GM23338 (cell line): Measurements from ENCODE around the gene FREY1. TPM values are rescaled to one million over a fixed set of nuclear protein-coding genes. Genes with fewer than 3 reads are reported as not detected.

Experiments used
- ATAC-seq: fragments of 200-7000 bp; cut with Tn5 transposase; 3 replicates; pipeline ENCODE4 v1.9.1; 2020
- DNase-seq: peaks from one replicate; pipeline ENCODE4 v3.0.0-alpha.2; 2015; ENCODE audit warnings: low spot score
- H2AFZ ChIP-seq: fragments of 200-600 bp; sonication (generic); 2 replicates; pipeline ENCODE4 v1.8.0; 2016; ENCODE audit warnings: antibody characterized with exemption, mild to moderate bottlenecking, moderate library complexity
- H3F3A ChIP-seq: fragments of 200-600 bp; sonication (generic); replicated peaks from 2 replicates; pipeline ENCODE4 v1.8.0; 2017; ENCODE audit warnings: antibody characterized with exemption, mixed run types, low read depth
- H3K27ac ChIP-seq: fragments of 200-600 bp; sonication (generic); 2 replicates; pipeline ENCODE4 v1.6.1; 2016; ENCODE audit warnings: low read depth
- H3K27me3 ChIP-seq: fragments of 200-600 bp; sonication (generic); 2 replicates; pipeline ENCODE4 v1.8.0; 2016; ENCODE audit warnings: mild to moderate bottlenecking, mixed run types, moderate library complexity; ENCODE audit not compliant: insufficient read depth
- H3K36me3 ChIP-seq: fragments of 200-600 bp; sonication (generic); 2 replicates; pipeline ENCODE4 v1.8.0; 2016; ENCODE audit warnings: mild to moderate bottlenecking; ENCODE audit not compliant: insufficient read depth
- H3K4me1 ChIP-seq: fragments of 200-600 bp; sonication (generic); 2 replicates; pipeline ENCODE4 v1.8.0; 2016; ENCODE audit warnings: mild to moderate bottlenecking, moderate library complexity; ENCODE audit not compliant: insufficient read depth
- H3K4me2 ChIP-seq: fragments of 200-600 bp; sonication (generic); 2 replicates; pipeline ENCODE4 v1.7.1; 2017; ENCODE audit warnings: mixed run types
- H3K4me3 ChIP-seq: fragments of 200-600 bp; sonication (generic); 2 replicates; pipeline ENCODE4 v1.6.1; 2016; ENCODE audit warnings: mixed run types
- H3K79me2 ChIP-seq: fragments of 200-600 bp; sonication (generic); replicated peaks from 2 replicates; pipeline ENCODE4 v1.8.0; 2017; ENCODE audit warnings: mild to moderate bottlenecking; ENCODE audit not compliant: insufficient read depth
- H3K9me2 ChIP-seq: fragments of 200-600 bp; sonication (generic); 2 replicates; pipeline ENCODE4 v1.8.0; 2017; ENCODE audit not compliant: insufficient read depth
- H4K20me1 ChIP-seq: fragments of 200-600 bp; sonication (generic); replicated peaks from 2 replicates; pipeline ENCODE4 v1.8.0; 2017; ENCODE audit warnings: mild to moderate bottlenecking; ENCODE audit not compliant: insufficient read depth
- H3K27ac Mint-ChIP-seq: 2 replicates; pipeline ENCODE4 v1.8.0; 2020; ENCODE audit warnings: inconsistent platforms, mild to moderate bottlenecking, moderate library complexity, mixed read lengths
- H3K27me3 Mint-ChIP-seq: 3 replicates; pipeline ENCODE4 v1.8.0; 2022; ENCODE audit warnings: low read depth, mild to moderate bottlenecking, moderate library complexity, mixed read lengths, inconsistent platforms; ENCODE audit not compliant: insufficient read depth, poor library complexity
- H3K36me3 Mint-ChIP-seq: 3 replicates; pipeline ENCODE4 v1.8.0; 2021; ENCODE audit warnings: low read depth, mild to moderate bottlenecking, inconsistent platforms, moderate library complexity, mixed read lengths
- H3K4me1 Mint-ChIP-seq: 3 replicates; pipeline ENCODE4 v1.8.0; 2020; ENCODE audit warnings: mild to moderate bottlenecking, inconsistent platforms, mixed read lengths
- H3K4me3 Mint-ChIP-seq: 3 replicates; pipeline ENCODE4 v1.8.0; 2021; ENCODE audit warnings: moderate library complexity, mild to moderate bottlenecking, inconsistent platforms, mixed read lengths
- H3K9me3 Mint-ChIP-seq: 3 replicates; pipeline ENCODE4 v1.8.0; 2020; ENCODE audit warnings: moderate library complexity, mild to moderate bottlenecking, inconsistent platforms, mixed read lengths
- CREB1 ChIP-seq: fragments of 250-450 bp; sonication (Bioruptor Pico); IDR thresholded peaks from 2 replicates; pipeline ENCODE4 v1.5.0; 2020; ENCODE audit warnings: low read depth, mild to moderate bottlenecking, moderate library complexity
- EZH2 ChIP-seq: fragments of 200-600 bp; sonication (generic); IDR thresholded peaks from one replicate; pipeline ENCODE4 v1.8.0; 2017; ENCODE audit warnings: antibody characterized with exemption, mild to moderate bottlenecking, low read depth; ENCODE audit not compliant: unreplicated experiment
- EZH2phosphoT487 ChIP-seq: fragments of 200-600 bp; sonication (generic); IDR thresholded peaks from one replicate; pipeline ENCODE4 v1.8.1; 2018; ENCODE audit warnings: antibody characterized with exemption; ENCODE audit not compliant: unreplicated experiment
- JUNB ChIP-seq: IDR thresholded peaks from one replicate; pipeline ENCODE4 v1.6.1; 2016; ENCODE audit warnings: antibody characterized with exemption; ENCODE audit not compliant: unreplicated experiment
- NANOG ChIP-seq: IDR thresholded peaks from 2 replicates; pipeline ENCODE4 v1.6.1; 2016; ENCODE audit warnings: antibody characterized with exemption, borderline replicate concordance
- POLR2AphosphoS5 ChIP-seq: IDR thresholded peaks from 2 replicates; pipeline ENCODE4 v1.6.1; 2016; ENCODE audit warnings: antibody characterized with exemption, low read depth
- STAT1 ChIP-seq: IDR thresholded peaks from one replicate; pipeline ENCODE4 v1.6.1; 2016; ENCODE audit warnings: antibody characterized with exemption; ENCODE audit not compliant: unreplicated experiment
- ZNF114 ChIP-seq: fragments of 250-450 bp; sonication (Bioruptor Pico); IDR thresholded peaks from 2 replicates; pipeline ENCODE4 v1.5.0; 2020; ENCODE audit warnings: mild to moderate bottlenecking, moderate library complexity
- ZNF331 ChIP-seq: fragments of 250-450 bp; sonication (Bioruptor Pico); IDR thresholded peaks from 2 replicates; pipeline ENCODE4 v1.5.0; 2020; ENCODE audit warnings: low read depth, mild to moderate bottlenecking, moderate library complexity
- polyA plus RNA-seq: library from polyadenylated mRNA; unstranded; fragments of >200 nt; fragmentation: Nextera tagmentation; extraction: Ambion mirVana; gene quantifications from 2 replicates; pipeline ENCODE4 v1.2.1, GENCODE V29; 2016
- total RNA-seq: library from RNA; depleted of rRNA; stranded (reverse); fragments of >200 nt; shearing (Covaris generic); gene quantifications from 2 replicates; pipeline ENCODE4 v1.2.3, GENCODE V29; 2014
- TF ChIP-seq, protein P1 (sequence below): fragments of 250-450 bp; sonication (Bioruptor Pico); IDR thresholded peaks from 2 replicates; pipeline ENCODE4 v1.5.0; 2020; ENCODE audit warnings: mild to moderate bottlenecking, moderate library complexity
- TF ChIP-seq, protein P2 (sequence below): IDR thresholded peaks from 2 replicates; pipeline ENCODE4 v1.6.1; 2016; ENCODE audit warnings: antibody characterized with exemption

FREY1 gene
- total and polyA plus RNA-seq, 2 experiments from 2014 or later, result 1.1 TPM; not detected in 1

DNA sequence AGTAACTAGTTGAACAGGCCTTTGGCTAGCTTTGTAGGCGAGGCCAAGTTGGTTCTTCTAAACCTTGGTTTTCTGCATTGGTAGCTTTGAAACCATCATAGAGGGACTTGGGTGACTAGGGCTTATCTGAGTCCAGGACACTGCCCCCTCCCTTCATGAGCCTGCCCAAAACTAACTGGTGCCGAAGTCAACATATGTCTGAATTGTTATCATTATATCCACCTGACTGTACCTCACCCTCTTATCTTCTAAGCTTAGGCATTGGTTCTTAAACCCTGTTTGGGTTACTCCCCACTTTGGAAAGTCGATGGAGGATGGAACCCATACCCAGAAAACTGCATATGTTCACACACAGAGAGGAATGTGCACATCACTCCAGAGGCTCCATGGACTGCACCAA, 29.2 kb downstream of the FREY1 start:
- H3K4me3 ChIP-seq, result no peak overlapping the region
- no peak overlapping the region for H3K27ac ChIP-seq
- H4K20me1 ChIP-seq, result no peaks in the 10 kb centered on the region
- H3K4me3 Mint-ChIP-seq, result no peak overlapping the region
- peaks cover 27% of the 10 kb centered on the region for H3K4me1 Mint-ChIP-seq
- no peaks in the 10 kb centered on the region for H3K9me2 ChIP-seq
- no peak overlapping the region for H3K27ac Mint-ChIP-seq
- H3K36me3 ChIP-seq, result no peaks in the 10 kb centered on the region
- no peaks in the 10 kb centered on the region for H3K27me3 ChIP-seq
- no peak overlapping the region for H3K4me2 ChIP-seq
- peaks cover 5% of the 10 kb centered on the region for H3K27me3 Mint-ChIP-seq
- TF ChIP-seq EZH2phosphoT487 (no peak), CREB1 (CRISPR knock-in tag) (no peak), EZH2 (no peak), STAT1 (no peak), NANOG (no peak), ZNF331 (CRISPR knock-in tag) (no peak), POLR2AphosphoS5 (no peak), JUNB (no peak), ZNF114 (CRISPR knock-in tag) (no peak)
- TF ChIP-seq, protein P1, sequence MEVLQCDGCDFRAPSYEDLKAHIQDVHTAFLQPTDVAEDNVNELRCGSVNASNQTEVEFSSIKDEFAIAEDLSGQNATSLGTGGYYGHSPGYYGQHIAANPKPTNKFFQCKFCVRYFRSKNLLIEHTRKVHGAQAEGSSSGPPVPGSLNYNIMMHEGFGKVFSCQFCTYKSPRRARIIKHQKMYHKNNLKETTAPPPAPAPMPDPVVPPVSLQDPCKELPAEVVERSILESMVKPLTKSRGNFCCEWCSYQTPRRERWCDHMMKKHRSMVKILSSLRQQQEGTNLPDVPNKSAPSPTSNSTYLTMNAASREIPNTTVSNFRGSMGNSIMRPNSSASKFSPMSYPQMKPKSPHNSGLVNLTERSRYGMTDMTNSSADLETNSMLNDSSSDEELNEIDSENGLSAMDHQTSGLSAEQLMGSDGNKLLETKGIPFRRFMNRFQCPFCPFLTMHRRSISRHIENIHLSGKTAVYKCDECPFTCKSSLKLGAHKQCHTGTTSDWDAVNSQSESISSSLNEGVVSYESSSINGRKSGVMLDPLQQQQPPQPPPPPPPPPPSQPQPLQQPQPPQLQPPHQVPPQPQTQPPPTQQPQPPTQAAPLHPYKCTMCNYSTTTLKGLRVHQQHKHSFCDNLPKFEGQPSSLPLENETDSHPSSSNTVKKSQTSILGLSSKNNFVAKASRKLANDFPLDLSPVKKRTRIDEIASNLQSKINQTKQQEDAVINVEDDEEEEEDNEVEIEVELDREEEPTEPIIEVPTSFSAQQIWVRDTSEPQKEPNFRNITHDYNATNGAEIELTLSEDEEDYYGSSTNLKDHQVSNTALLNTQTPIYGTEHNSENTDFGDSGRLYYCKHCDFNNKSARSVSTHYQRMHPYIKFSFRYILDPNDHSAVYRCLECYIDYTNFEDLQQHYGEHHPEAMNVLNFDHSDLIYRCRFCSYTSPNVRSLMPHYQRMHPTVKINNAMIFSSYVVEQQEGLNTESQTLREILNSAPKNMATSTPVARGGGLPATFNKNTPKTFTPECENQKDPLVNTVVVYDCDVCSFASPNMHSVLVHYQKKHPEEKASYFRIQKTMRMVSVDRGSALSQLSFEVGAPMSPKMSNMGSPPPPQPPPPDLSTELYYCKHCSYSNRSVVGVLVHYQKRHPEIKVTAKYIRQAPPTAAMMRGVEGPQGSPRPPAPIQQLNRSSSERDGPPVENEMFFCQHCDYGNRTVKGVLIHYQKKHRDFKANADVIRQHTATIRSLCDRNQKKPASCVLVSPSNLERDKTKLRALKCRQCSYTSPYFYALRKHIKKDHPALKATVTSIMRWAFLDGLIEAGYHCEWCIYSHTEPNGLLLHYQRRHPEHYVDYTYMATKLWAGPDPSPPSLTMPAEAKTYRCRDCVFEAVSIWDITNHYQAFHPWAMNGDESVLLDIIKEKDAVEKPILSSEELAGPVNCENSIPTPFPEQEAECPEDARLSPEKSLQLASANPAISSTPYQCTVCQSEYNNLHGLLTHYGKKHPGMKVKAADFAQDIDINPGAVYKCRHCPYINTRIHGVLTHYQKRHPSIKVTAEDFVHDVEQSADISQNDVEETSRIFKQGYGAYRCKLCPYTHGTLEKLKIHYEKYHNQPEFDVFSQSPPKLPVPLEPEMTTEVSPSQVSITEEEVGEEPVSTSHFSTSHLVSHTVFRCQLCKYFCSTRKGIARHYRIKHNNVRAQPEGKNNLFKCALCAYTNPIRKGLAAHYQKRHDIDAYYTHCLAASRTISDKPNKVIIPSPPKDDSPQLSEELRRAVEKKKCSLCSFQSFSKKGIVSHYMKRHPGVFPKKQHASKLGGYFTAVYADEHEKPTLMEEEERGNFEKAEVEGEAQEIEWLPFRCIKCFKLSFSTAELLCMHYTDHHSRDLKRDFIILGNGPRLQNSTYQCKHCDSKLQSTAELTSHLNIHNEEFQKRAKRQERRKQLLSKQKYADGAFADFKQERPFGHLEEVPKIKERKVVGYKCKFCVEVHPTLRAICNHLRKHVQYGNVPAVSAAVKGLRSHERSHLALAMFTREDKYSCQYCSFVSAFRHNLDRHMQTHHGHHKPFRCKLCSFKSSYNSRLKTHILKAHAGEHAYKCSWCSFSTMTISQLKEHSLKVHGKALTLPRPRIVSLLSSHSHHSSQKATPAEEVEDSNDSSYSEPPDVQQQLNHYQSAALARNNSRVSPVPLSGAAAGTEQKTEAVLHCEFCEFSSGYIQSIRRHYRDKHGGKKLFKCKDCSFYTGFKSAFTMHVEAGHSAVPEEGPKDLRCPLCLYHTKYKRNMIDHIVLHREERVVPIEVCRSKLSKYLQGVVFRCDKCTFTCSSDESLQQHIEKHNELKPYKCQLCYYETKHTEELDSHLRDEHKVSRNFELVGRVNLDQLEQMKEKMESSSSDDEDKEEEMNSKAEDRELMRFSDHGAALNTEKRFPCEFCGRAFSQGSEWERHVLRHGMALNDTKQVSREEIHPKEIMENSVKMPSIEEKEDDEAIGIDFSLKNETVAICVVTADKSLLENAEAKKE (CRISPR knock-in tag), result no peak
- TF ChIP-seq, protein P2, sequence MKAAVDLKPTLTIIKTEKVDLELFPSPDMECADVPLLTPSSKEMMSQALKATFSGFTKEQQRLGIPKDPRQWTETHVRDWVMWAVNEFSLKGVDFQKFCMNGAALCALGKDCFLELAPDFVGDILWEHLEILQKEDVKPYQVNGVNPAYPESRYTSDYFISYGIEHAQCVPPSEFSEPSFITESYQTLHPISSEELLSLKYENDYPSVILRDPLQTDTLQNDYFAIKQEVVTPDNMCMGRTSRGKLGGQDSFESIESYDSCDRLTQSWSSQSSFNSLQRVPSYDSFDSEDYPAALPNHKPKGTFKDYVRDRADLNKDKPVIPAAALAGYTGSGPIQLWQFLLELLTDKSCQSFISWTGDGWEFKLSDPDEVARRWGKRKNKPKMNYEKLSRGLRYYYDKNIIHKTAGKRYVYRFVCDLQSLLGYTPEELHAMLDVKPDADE, result no peak
- no peak overlapping the region for H2AFZ ChIP-seq
- DNase-seq, result no peak
- H3F3A ChIP-seq, result 0 out of 2 replicates have a peak, but pooled peaks cover 4% of the 10 kb centered on the region
- no peaks in the 10 kb centered on the region; the same call in 2 of the 3 replicates for H3K36me3 Mint-ChIP-seq
- no peaks in the 10 kb centered on the region for H3K79me2 ChIP-seq
- no peak for ATAC-seq
- peaks cover 19% of the 10 kb centered on the region for H3K4me1 ChIP-seq
- H3K9me3 Mint-ChIP-seq, result no peaks in the 10 kb centered on the region
